GM13976 (cell line): ENCODE data around the gene NTF4.
"Not testable (repeated sequence)": the region's sequence is repeated elsewhere in the genome, so short reads cannot be mapped to it uniquely, and the experiment has no call there.

ENCODE experiments used
- DNase-seq: peaks from one replicate; pipeline ENCODE4 v3.0.0; 2012; ENCODE audit warnings: low spot score
- CTCF ChIP-seq: IDR thresholded peaks from 2 replicates; pipeline ENCODE4 v1.5.1; 2012; ENCODE audit warnings: borderline replicate concordance, mild to moderate bottlenecking; ENCODE audit not compliant: insufficient read depth; ENCODE audit errors: extremely low read depth, missing control alignments, control extremely low read depth
- in situ Hi-C: fragments of 300-500 bp; cut with MboI; formaldehyde crosslinking; loops from one replicate; pipeline ENCODE4 v1.12.0; 2022; ENCODE audit warnings: low sequenced_read_pairs, mixed read lengths, inconsistent platforms; ENCODE audit not compliant: unreplicated experiment

NTF4 gene

GRCh38 chr19:49057636-49058234 is 6.9 kb downstream of the NTF4 start, which contains the start of gene CGB7:
Gene CGB7, minus strand, starts transcription at chr19:49057749. Its CDS starts 2,374 bp downstream, at chr19:49055375.
- TF ChIP-seq CTCF = no peak
- in situ Hi-C loops = no loop called here
- peak; percentile 61 for DNase-seq

GRCh38 chr19:49056902-49057596 is 7.6 kb downstream of the NTF4 start:
- in situ Hi-C loops = not testable (repeated sequence)
- DNase-seq = peak; percentile 29

- DNase-seq = peak; percentile 88
- in situ Hi-C loops = no loop called here
- no peak for TF ChIP-seq CTCF
These were observed 8.3 kb downstream of the NTF4 start for GRCh38 chr19:49056101-49056901.

- in situ Hi-C loops, DNase-seq: not testable (repeated sequence)
These were observed 14.1 kb downstream of the NTF4 start for GRCh38 chr19:49050376-49051033.

GRCh38 chr19:49049834-49050233 is 14.8 kb downstream of the NTF4 start:
- in situ Hi-C loops, DNase-seq: not testable (repeated sequence)

- DNase-seq, in situ Hi-C loops: not testable (repeated sequence)
These were observed 15.6 kb downstream of the NTF4 start, which contains the start of gene CGB8 for GRCh38 chr19:49049011-49049410. Gene CGB8, minus strand, starts transcription at chr19:49049111. Its CDS starts 372 bp downstream, at chr19:49048739.

GRCh38 chr19:49043548-49043947 is 21.1 kb downstream of the NTF4 start, which contains the start of gene CGB5:
Gene CGB5, plus strand, starts transcription at chr19:49043848. Its CDS starts 362 bp downstream, at chr19:49044210.
- DNase-seq, in situ Hi-C loops: not testable (repeated sequence)

GRCh38 chr19:49042666-49043065 is 22.0 kb downstream of the NTF4 start:
- DNase-seq, in situ Hi-C loops: not testable (repeated sequence)

GRCh38 chr19:49042177-49042576 is 22.4 kb downstream of the NTF4 start:
- no peak for TF ChIP-seq CTCF
- in situ Hi-C loops = no loop called here
- DNase-seq = no peak

- in situ Hi-C loops, DNase-seq: not testable (repeated sequence)
These were observed 24.9 kb downstream of the NTF4 start for GRCh38 chr19:49039736-49040135.

GRCh38 chr19:49038557-49039276 is 25.9 kb downstream of the NTF4 start:
- DNase-seq = not testable (repeated sequence)

GRCh38 chr19:49038111-49038510 is 26.5 kb downstream of the NTF4 start:
- DNase-seq, in situ Hi-C loops: not testable (repeated sequence)

More at GRCh38 chr19:49038557-49039276, 25.9 kb downstream of the NTF4 start:
- in situ Hi-C loops = not testable (repeated sequence)
